Activated T-helper 9 cell treated with anti-CD3 and anti-CD28 coated beads, Interleukin-2, amount 50 U/mL, for 16 hours (primary cell): ENCODE measurements around the gene CEP350.

Source experiments
- DNase-seq: peaks from one replicate; pipeline ENCODE4 v3.0.0-alpha.2; 2020; ENCODE audit warnings: low read depth

Gene CEP350

GRCh38 chr1:180061019-180061418 is 106.4 kb downstream of the CEP350 start:
- DNase-seq = no peak

GRCh38 chr1:180062452-180062971 is 107.9 kb downstream of the CEP350 start:
- no peak for DNase-seq

GRCh38 chr1:180065408-180065807 is 110.8 kb downstream of the CEP350 start:
- no peak for DNase-seq

GRCh38 chr1:180066150-180066549 is 111.5 kb downstream of the CEP350 start:
- no peak for DNase-seq

- DNase-seq = no peak
These were observed 115.7 kb downstream of the CEP350 start for GRCh38 chr1:180070286-180070685.

GRCh38 chr1:180071759-180072158 is 117.1 kb downstream of the CEP350 start:
- no peak for DNase-seq

- DNase-seq = no peak
These were observed 125.8 kb downstream of the CEP350 start for GRCh38 chr1:180080439-180080838.

- no peak for DNase-seq
These were observed 126.9 kb downstream of the CEP350 start for GRCh38 chr1:180081474-180081873.

GRCh38 chr1:180083164-180083563 is 128.6 kb downstream of the CEP350 start:
- DNase-seq = no peak

GRCh38 chr1:180084867-180085266 is 130.3 kb downstream of the CEP350 start:
- DNase-seq = no peak

- no peak for DNase-seq
These were observed 130.7 kb downstream of the CEP350 start for GRCh38 chr1:180085331-180085730.

- DNase-seq = no peak
These were observed 138.5 kb downstream of the CEP350 start for GRCh38 chr1:180092931-180093650.

- DNase-seq = no peak
These were observed 140.2 kb downstream of the CEP350 start for GRCh38 chr1:180094705-180095295.

- DNase-seq = no peak
These were observed 142.1 kb downstream of the CEP350 start for GRCh38 chr1:180096584-180097325.

GRCh38 chr1:180097326-180097605 is 142.7 kb downstream of the CEP350 start:
- DNase-seq = no peak

GRCh38 chr1:180101411-180101810 is 146.8 kb downstream of the CEP350 start:
- no peak for DNase-seq

- DNase-seq = no peak
These were observed 149.2 kb downstream of the CEP350 start for GRCh38 chr1:180103819-180104218.

- DNase-seq = no peak
These were observed 157.5 kb downstream of the CEP350 start for GRCh38 chr1:180112091-180112490.

GRCh38 chr1:180112984-180113647 is 158.5 kb downstream of the CEP350 start:
- DNase-seq = no peak

- DNase-seq = no peak
These were observed 159.9 kb downstream of the CEP350 start for GRCh38 chr1:180114396-180114945.

GRCh38 chr1:180116964-180117763 is 162.6 kb downstream of the CEP350 start:
- no peak for DNase-seq

GRCh38 chr1:180117764-180118116 is 163.1 kb downstream of the CEP350 start:
- DNase-seq = no peak
